Mucosa of rectum (tissue), 2 donors: ENCODE results near the gene TPSG1.

Experiments
- H3K27ac ChIP-seq, 2 donors: one replicate each; pipeline ENCODE4 v1.7.0; 2013; ENCODE audit warnings: inconsistent platforms in 2 of 2, low read depth in 2 of 2, low read length in 2 of 2
- H3K27me3 ChIP-seq, 2 donors: one replicate each; pipeline ENCODE4 v1.7.0; 2013; ENCODE audit warnings: low read length in 2 of 2; ENCODE audit not compliant: control insufficient read depth in 2 of 2, insufficient read depth in 2 of 2
- H3K36me3 ChIP-seq, 2 donors: one replicate each; pipeline ENCODE4 v1.7.0; 2013; ENCODE audit warnings: low read length in 2 of 2; ENCODE audit not compliant: control insufficient read depth in 2 of 2, insufficient read depth in 2 of 2
- H3K4me1 ChIP-seq, 2 donors: one replicate each; pipeline ENCODE4 v1.7.0; 2013; ENCODE audit warnings: low read length in 2 of 2, mild to moderate bottlenecking in 1 of 2; ENCODE audit not compliant: control insufficient read depth in 2 of 2, insufficient read depth in 2 of 2
- H3K4me3 ChIP-seq, 2 donors: one replicate each; pipeline ENCODE4 v1.7.0; 2013; ENCODE audit warnings: low read length in 2 of 2
- H3K9ac ChIP-seq, 2 donors: one replicate each; pipeline ENCODE4 v1.7.0; 2013; ENCODE audit warnings: low read length in 2 of 2, low read depth in 1 of 2, mild to moderate bottlenecking in 1 of 2
- H3K9me3 ChIP-seq, 2 donors: one replicate each; pipeline ENCODE4 v1.7.0; 2013; ENCODE audit warnings: low read length in 2 of 2; ENCODE audit not compliant: control insufficient read depth in 2 of 2
- donor health status: healthy.
- donor health status: Normal muscosa, but diverticular disease.

Gene TPSG1

DNA sequence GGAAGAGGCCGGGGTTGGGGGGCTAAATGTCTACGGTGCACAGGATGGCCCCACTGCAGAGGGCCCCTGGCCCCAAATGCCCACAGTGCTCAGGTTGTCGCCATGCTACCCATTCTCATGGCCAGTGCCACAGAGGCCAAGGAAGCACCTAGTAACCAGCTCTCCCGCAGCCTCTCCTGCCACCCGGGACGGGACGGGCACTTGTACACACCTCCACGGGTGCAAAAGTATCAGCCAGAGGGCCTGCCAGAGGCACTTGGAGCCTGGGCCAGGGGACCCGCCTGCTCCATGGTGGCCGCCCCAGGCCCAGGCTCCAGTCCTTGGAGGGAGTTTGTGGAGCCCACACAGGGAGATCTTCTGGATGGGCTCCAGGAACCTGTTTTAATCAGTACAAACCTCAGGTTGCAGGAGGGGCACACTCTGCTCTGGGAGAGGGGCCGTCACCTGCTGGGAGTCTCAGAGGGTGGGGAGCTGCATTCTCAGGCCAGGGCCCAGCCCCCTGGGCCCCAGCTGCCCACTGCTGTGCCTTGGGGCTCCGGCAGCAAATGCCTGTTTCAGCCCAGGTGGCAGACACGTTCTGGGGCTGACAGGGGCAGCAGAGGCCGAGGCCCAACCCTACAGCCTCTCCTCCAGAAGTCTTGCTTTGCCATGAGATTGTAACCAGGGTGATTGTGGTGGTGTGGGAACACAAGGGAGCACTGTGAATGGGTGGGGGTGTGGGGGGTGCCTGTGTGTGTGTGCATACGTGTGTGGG is 38.7 kb upstream of the TPSG1 start:
- H3K9me3 ChIP-seq, result no peaks in the 10 kb centered on the region
- no peaks in the 10 kb centered on the region for H3K4me1 ChIP-seq
- H3K27ac ChIP-seq, result no peak overlapping the region
- peaks cover 9 to 19% of the 10 kb centered on the region in 2 donors for H3K27me3 ChIP-seq
- H3K9ac ChIP-seq, result no peak overlapping the region
- no peaks in the 10 kb centered on the region for H3K36me3 ChIP-seq
- H3K4me3 ChIP-seq, result no peak overlapping the region

DNA sequence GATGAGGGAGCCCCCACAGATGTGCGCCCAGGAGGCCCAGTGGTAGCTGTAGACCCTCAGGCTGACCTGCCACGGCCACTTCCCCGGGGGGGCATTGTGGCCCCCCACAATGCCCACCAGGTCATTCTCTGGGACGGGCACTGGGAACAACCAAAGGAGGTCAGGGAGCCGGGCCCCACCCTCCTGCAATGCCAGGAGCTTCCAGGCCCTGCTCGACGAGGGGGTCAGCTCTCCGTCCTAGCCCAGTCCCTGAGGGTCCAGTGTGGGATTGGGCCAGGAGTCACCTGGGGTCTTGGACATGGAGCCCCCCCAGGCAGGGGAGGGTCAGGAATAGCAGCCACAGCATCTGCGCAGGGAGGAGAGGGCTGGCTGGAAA is 37.8 kb upstream of the TPSG1 start:
- H3K9ac ChIP-seq, result no peak overlapping the region

DNA sequence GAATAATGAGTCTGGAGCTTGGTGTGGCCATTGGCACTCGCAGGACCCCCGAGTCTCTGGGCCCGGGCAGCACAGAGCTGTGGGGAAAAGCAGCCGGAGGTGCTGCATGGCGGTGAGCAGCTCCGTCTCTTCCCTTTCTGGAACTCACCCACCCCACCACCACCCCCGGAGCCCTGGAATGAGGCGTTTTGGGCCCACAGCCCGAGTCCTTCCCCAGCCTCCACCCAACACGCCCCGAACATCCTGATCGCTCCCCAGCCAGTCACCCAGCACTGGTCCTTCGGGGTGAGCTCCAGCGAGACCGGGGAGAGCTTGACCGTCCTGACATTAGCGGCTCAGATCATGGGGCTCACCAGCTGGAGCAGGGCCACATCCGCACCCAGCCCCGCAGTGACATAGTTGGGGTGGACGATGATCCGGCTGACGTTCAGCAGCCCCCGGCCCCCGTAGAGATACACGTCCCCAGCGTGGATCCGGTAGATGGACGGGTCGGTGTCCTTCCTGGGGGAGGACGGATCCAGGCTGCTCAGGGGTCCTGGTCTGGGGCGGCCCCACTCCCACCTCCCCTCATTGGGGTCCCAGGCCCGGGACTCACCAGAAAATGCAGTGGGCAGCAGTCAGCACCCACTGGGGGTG is 37.3 kb upstream of the TPSG1 start:
- H3K27ac ChIP-seq, result no peak overlapping the region
- H3K27me3 ChIP-seq, result peaks cover 9 to 19% of the 10 kb centered on the region in 2 donors
- no peak overlapping the region for H3K9ac ChIP-seq
- H3K4me1 ChIP-seq, result no peaks in the 10 kb centered on the region
- H3K9me3 ChIP-seq, result no peaks in the 10 kb centered on the region
- H3K36me3 ChIP-seq, result no peaks in the 10 kb centered on the region
- no peak overlapping the region for H3K4me3 ChIP-seq

More for the DNA sequence above, 37.8 kb upstream of the TPSG1 start:
- Histone ChIP-seq H3K36me3 (no peaks in the 10 kb centered on the region), H3K4me3 (no peak overlapping the region), H3K9me3 (no peaks in the 10 kb centered on the region), H3K27me3 (peaks cover 9 to 19% of the 10 kb centered on the region in 2 donors), H3K4me1 (no peaks in the 10 kb centered on the region), H3K27ac (no peak overlapping the region)

DNA sequence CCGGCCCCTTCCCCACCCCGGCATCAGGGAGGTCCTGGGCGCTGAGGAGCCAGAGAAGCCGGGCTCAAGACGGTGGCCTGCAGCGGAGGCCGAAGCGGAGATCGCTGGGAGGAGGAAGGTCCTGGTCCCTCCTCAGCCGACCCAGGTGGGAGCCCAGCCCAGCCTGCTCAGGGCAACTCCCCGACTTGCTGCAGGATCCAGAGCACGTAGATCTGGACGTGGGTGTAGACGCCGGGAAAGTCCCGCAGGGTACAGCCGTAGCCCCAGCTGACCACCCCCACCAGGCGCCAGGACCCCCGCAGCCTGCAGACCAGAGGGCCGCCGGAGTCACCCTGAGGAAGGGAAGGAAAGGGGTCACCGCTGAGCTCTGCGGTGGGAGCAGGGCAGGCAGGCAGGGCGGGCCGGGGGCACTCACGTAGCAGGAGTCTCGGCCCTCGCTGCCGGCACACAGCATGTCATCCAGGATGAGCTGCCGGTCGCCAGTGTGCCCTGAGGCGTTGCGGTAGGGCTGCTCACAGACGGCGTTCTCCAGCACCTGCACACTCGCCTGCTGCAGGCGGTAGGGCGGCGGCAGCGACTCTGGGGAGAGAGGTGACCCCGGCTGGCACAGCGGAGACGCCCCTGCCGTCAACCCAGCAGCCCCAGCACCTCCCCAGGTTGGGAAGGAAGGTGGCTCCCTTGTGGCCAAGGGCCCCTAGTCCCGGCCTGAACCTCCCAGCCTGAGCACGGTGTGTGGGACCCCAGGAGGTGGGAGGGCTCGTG is 36.2 kb upstream of the TPSG1 start:
- no peak overlapping the region for H3K9ac ChIP-seq
- H3K9me3 ChIP-seq, result no peaks in the 10 kb centered on the region
- no peaks in the 10 kb centered on the region for H3K4me1 ChIP-seq
- H3K27ac ChIP-seq, result no peak overlapping the region
- H3K36me3 ChIP-seq, result no peaks in the 10 kb centered on the region
- H3K4me3 ChIP-seq, result no peak overlapping the region
- peaks cover 9 to 17% of the 10 kb centered on the region in 2 donors for H3K27me3 ChIP-seq

DNA sequence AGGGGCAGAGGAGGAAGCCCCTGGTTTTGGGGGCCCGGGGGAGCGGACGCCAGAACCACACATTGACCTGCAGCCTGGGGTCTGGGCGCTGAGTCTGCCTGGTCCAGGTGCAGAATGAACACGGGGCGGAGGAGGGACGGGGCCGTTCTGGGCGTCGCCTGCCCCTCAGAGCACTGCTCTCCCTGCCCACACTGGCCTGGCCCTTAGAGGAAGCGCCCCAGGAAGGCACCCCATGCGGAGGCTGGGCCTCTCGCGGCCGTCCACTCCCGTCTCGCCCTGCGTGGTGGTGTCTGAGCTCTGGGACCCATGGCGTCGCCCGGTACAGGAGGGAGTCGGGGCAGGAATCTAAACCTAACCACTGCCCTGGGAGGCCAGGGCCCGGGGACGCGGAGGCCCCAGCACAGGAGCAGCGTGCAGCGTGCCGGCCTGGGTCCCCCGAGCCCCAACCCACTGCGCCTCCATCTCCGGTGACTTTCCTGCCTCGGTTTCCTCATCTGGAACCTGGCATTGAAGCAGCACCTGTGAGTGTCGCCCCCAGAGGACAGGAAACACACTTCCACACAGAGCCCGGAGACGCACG is 35.1 kb upstream of the TPSG1 start:
- H3K9me3 ChIP-seq, result no peaks in the 10 kb centered on the region
- no peak overlapping the region for H3K27ac ChIP-seq
- peaks cover 9 to 17% of the 10 kb centered on the region in 2 donors for H3K27me3 ChIP-seq
- no peaks in the 10 kb centered on the region for H3K4me1 ChIP-seq
- no peaks in the 10 kb centered on the region for H3K36me3 ChIP-seq
- H3K4me3 ChIP-seq, result no peak overlapping the region
- H3K9ac ChIP-seq, result no peak overlapping the region

DNA sequence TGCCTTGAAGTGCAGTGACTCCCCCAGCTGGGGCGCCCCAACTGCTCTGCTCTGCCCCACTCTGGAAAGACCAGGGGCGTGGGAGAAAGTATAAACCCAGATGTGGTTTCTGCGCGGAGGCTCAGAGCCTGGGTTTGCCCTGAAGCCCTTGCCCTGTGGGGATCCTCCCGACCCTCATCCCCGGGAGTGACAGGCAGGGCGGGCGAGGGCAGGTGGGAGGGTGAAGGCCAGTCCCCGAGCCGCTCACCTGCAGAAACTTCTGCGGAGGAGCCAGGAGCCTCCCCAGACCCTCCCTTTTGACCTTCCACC is 34.6 kb upstream of the TPSG1 start:
- H3K27ac ChIP-seq, result no peak overlapping the region

DNA sequence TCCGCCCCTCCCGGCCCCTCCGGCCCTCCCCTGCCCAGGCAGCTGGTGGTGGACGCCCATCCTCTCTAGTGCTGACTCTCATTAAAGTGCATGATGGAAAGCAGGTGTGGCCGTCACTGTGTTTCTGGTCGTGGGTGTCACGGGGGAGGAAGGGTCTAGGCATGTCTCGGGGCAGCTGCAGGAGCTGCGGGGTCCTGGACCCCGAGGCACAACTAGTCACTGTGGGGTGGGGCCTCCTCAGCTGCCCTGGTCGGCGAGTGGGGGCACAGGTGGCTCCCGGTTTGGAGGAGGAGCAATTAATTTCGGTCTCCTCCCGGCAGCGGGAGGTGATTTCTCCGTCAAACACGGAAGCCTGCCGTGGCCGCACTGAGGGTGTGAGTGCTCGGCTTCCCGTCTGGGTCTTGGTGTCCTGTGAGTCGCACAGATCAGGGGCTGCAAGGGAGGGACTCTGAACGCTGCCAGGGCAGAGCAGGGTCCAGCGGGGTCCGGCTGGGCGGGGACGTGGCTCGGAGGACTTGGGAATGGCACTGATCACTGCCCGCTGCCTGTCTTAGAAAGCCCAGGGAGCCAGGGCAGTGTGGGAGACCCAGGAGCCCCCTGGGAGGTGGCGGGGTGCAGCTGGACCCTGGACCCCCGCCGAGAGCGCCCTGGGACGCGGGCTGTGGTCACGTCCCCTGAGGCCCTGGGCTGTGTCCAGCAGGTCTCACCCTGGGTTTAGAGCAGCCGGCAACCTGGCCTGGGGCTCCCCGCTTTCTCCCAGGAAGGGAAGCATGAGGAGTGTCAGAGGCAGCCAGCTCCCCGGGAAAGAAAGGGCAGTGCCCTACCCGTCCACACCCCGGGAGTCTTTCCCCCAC is 34.1 kb upstream of the TPSG1 start:
- Histone ChIP-seq H3K4me1 (no peaks in the 10 kb centered on the region), H3K4me3 (no peak overlapping the region), H3K9ac (no peak overlapping the region), H3K36me3 (no peaks in the 10 kb centered on the region), H3K27me3 (peaks cover 9 to 17% of the 10 kb centered on the region in 2 donors), H3K9me3 (no peaks in the 10 kb centered on the region), H3K27ac (no peak overlapping the region)

More for the DNA sequence above, 34.6 kb upstream of the TPSG1 start:
- no peak overlapping the region for H3K4me3 ChIP-seq
- peaks cover 9 to 17% of the 10 kb centered on the region in 2 donors for H3K27me3 ChIP-seq
- no peak overlapping the region for H3K9ac ChIP-seq
- no peaks in the 10 kb centered on the region for H3K9me3 ChIP-seq
- H3K4me1 ChIP-seq, result no peaks in the 10 kb centered on the region
- no peaks in the 10 kb centered on the region for H3K36me3 ChIP-seq

DNA sequence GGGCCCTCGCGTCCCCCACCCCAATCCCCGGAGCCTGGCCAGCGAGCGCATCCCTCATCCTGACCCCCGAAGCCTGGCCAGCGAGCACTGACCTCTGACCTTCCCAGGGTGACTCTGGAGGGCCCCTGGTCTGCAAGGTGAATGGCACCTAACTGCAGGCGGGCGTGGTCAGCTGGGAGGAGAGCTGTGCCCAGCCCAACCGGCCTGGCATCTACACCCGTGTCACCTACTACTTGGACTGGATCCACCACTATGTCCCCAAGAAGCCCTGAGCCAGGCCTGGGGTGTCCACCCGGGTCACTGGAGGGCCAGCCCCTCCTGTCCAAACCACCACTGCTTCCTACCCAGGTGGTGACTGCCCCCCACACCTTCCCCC is 33.1 kb upstream of the TPSG1 start:
- Histone ChIP-seq H3K4me3 (no peak overlapping the region), H3K9ac (no peak overlapping the region), H3K4me1 (no peaks in the 10 kb centered on the region), H3K27me3 (peaks cover 9 to 17% of the 10 kb centered on the region in 2 donors), H3K36me3 (no peaks in the 10 kb centered on the region), H3K9me3 (no peaks in the 10 kb centered on the region), H3K27ac (no peak overlapping the region)

DNA sequence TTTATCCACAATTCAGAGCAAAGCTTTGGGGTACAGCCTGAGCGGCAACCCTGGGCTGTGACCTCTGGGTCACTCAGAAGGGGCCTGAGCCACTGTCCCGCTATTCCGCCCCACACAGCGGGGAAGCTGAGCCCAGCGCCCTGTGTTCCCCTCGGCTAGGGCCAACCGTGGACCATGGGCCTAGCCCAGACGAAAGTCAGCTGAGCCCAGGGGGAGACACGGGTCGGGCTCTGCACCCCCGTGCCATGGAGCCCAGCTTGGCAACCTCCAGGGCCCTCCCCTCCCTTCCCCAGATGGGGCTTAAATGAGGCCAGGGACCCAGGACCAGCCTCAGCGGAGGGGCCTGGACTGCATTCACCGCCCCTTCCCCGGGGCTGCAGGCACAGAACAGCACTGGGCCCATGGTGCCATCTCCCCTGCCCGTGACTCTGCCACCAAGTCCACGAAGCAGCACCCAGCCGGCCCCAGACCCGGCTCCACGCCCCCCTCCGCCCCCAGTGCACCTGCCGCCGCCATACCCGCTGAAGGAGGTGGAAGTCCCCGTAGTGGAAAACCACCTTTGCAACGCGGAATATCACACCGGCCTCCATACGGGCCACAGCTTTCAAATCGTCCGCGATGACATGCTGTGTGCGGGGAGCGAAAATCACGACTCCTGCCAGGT is 32.6 kb upstream of the TPSG1 start:
- Histone ChIP-seq H3K36me3 (no peaks in the 10 kb centered on the region), H3K27me3 (peaks cover 9 to 17% of the 10 kb centered on the region in 2 donors), H3K27ac (no peak overlapping the region), H3K4me1 (no peaks in the 10 kb centered on the region), H3K4me3 (no peak overlapping the region), H3K9me3 (no peaks in the 10 kb centered on the region), H3K9ac (no peak overlapping the region)
